Astrocyte of the cerebellum (primary cell): ENCODE measurements around the gene SLC18A2.
"Not testable (repeated sequence)": the region's sequence is repeated elsewhere in the genome, so short reads cannot be mapped to it uniquely, and the experiment has no call there.

Experiments used
- DNase-seq: peaks from one replicate; pipeline ENCODE4 v3.0.0-alpha.2; 2011; ENCODE audit warnings: low read depth
- H3K4me3 ChIP-seq: 2 replicates; pipeline ENCODE4 v1.5.1; 2011; ENCODE audit warnings: mild to moderate bottlenecking, low read depth, low read length, moderate library complexity
- CTCF ChIP-seq: IDR thresholded peaks from 2 replicates; pipeline ENCODE4 v1.5.1; 2012; ENCODE audit warnings: low read length, low read depth, moderate library complexity, mild to moderate bottlenecking; ENCODE audit errors: missing control alignments
- in situ Hi-C: cut with HindIII; loops from 2 replicates; pipeline ENCODE4 v1.10.0; 2017; ENCODE audit warnings: low sequenced_read_pairs

The SLC18A2 gene

GRCh38 chr10:117274509-117274908 is 33.6 kb downstream of the SLC18A2 start:
- no peak for TF ChIP-seq CTCF
- DNase-seq = no peak
- in situ Hi-C loops = no loop called here
- H3K4me3 ChIP-seq = no peak overlapping the region

DNA sequence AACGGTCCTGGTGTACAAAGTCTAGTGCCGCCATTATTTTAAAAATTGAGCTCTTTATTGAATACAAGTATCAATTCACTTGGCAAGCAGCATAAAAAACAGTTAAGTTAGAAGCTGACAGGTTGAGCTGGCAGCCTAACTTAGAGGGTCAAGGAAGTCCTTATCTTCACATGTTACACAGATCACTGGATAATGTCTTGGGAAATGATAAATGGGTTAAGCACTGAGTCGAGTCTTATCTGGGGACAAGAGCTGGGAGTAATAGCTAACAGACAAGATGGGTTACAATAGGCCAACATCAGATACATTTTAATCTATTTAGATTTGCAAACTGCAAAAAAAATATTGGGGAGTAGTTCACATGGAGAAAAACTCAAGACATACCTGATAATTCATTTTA is 34.2 kb downstream of the SLC18A2 start:
- no peak for TF ChIP-seq CTCF
- no peak for DNase-seq
- H3K4me3 ChIP-seq = no peak overlapping the region
- in situ Hi-C loops = no loop called here

DNA sequence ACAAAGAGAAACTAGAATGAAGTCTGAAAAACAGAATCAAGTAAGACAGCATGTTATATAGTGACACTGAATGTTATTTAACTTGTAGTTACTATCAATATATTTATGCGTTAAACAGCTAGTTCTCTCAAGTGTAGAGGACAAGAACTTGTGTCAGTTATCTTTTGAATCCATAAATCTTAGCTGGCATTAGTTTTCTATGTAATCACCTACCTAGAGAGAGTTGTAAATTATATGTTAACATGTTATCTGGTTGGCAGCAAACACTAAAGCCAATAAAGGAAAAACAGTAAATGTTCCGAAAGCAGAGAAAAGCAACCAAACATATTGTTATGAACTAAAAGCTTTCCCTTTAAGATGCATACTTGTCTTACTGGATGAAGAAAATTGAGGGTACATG is 36.8 kb downstream of the SLC18A2 start:
- H3K4me3 ChIP-seq = no peak overlapping the region
- in situ Hi-C loops = no loop called here
- TF ChIP-seq CTCF = no peak
- DNase-seq = no peak

DNA sequence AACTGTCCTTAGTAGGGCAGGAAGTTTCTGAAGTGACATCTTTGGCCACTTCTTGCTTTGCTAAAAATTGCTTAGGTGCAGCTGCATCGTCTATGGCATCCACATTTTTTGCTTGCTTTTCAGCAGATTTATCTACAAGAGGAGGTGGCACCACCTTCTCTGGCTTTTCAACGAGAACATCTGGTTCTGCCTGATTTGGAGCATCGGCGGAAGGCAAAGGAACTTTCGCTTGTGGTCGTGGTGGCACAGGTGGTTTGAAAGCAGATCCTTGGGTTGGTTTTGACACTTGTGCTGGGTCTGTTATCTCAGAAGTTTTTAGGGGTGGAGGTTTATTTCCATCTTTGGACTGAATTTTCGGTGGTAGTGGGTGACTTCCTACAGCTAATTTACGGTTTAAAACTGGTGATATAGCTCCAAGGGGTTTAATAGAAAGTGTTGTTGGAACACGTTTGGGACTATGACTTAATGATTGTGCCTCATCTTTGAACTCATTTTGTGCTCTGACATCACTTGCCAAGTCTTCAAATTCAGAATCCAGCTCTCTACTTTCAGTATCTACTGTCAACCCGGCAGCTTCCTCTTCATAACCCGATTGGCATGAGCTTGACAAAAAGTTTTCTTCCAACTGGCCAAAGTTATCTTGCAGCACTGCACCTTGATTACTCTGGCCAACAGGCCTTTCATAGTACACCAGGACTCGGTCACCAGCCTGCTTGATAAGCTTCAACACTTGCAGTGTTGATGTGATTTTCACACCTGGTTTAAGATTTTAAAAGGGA is 44.0 kb downstream of the SLC18A2 start:
- no peak overlapping the region for H3K4me3 ChIP-seq

GRCh38 chr10:117290872-117291271 is 50.0 kb downstream of the SLC18A2 start:
- in situ Hi-C loops, H3K4me3 ChIP-seq, DNase-seq: not testable (repeated sequence)

More for the DNA sequence above, 44.0 kb downstream of the SLC18A2 start:
- in situ Hi-C loops = no loop called here
- DNase-seq = no peak
- TF ChIP-seq CTCF = no peak

- no peak for DNase-seq
- TF ChIP-seq CTCF = no peak
- in situ Hi-C loops = no loop called here
- no peak overlapping the region for H3K4me3 ChIP-seq
Observed at GRCh38 chr10:117294039-117294645, 53.2 kb downstream of the SLC18A2 start.

GRCh38 chr10:117294735-117295134 is 53.8 kb downstream of the SLC18A2 start:
- in situ Hi-C loops = no loop called here
- H3K4me3 ChIP-seq = no peak overlapping the region
- no peak for DNase-seq
- no peak for TF ChIP-seq CTCF
